GM18867 (cell line): Measurements from ENCODE around the gene RGS5.

Experiments
- ATAC-seq: cut with Tn5 transposase; IDR thresholded peaks from one replicate; pipeline ENCODE4 v1.9.1; 2021; ENCODE audit warnings: mild to moderate bottlenecking, moderate library complexity; ENCODE audit not compliant: unreplicated experiment

Gene RGS5

DNA sequence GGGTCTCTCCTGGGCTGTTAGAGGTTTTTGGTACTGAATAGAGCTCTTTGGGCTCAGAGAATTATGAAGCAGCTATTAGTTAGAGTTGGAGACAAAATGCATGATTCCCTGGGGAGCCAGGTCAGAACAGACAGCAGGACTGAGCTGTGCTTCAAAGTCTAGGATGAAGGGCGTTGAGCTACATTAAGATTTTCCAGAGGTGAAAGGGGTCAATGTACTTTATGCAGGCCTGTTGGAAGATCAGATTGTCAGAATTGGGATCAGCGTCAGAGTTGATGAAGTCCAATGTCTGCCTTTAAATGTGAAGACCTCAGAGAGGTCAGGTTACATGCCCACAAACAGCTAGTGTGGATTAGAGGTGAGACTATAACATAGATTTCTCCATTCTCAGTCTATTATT, 53.8 kb downstream of the RGS5 start:
- ATAC-seq: no peak

DNA sequence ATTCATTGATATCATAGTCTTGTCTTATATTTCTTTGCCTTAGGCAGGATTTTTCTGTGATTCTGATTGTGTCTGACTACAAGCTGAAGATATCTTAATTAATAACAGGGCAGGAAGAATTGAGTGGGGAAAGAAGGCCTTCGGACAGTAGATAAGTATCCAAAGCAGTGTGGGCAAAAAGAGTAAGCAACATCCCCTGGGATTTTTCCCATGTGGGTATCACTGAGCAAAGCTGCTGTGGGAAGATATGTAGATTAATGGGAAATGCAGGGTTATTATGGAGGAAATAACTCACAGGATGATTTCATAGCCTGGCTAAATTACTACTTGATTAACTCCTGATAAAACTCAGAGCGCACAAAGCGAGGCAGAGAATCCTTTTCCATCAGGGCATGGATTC, 55.7 kb downstream of the RGS5 start:
- no peak for ATAC-seq

DNA sequence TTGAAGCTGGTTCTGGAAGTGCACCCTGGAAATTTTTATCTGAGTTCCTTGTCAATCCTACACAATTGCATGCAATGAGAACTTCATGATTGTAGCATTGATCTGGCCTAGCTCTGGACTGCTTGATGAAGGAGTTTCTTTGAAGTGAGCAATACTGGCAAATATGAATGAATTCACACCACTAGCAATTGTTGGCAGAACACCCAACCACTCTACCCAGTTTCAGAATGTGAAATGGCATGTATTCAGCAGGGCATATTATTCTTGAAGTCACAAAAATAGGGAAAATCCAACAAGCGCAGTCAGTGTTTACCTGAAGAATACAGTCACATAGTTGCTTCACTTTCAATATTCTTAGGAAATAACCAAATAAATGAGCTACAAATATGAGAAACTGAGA, 57.3 kb downstream of the RGS5 start:
- no peak for ATAC-seq

DNA sequence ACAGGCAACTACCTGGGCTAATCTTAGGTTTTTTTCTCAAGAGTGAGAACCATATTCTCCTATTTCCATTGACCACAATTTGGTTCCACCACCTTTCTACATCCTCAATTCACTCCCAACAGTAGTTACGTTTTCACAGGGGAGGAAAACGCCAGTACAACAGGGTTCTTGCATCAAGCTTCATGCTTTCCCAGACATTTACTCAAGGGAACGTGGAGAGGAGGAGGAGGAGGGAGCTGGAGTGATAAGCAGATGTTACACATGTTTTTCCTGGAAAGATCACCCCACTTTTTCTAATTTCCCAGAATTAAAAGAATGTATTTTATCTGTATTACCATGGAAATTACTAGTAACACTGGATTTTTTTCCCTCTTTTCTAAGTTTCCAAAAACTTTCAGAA, 58.3 kb downstream of the RGS5 start:
- ATAC-seq: no peak

DNA sequence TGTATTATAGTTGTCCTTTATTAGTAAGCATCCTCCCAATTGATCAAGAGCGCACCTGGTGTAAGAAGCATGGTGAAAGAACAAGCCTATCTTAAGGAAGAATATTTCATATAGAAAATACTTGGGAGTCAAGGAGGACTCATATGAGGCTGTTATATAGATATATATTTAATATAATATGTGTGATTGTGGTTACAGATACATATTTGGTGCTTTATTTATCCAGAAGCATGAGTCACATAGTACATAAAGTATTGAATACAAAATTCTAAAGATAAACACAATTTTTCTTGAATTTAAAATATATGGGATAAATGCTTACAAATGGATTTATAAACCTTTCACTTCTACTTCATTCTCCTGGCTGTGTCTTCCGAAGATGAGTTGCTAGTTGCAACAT, 60.6 kb downstream of the RGS5 start:
- no peak for ATAC-seq

DNA sequence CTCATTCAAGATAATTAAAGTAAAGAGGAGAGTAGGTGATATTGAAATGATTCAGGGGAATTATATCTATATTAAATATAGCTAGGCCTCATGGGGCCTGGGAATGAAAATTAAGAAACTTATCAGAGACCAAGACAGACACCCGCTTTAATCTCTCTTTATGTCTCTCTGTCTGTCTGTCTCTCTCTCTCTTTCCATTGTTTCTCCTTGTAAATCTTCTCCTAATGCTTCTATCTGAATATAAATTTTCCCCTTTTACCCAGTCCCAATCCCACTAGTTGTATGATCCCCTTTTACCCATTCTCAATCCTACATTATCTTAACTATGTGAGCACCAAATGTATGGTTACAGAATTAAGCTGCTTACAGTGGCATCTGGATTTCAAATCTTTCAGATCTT, 61.2 kb downstream of the RGS5 start:
- ATAC-seq: no peak

DNA sequence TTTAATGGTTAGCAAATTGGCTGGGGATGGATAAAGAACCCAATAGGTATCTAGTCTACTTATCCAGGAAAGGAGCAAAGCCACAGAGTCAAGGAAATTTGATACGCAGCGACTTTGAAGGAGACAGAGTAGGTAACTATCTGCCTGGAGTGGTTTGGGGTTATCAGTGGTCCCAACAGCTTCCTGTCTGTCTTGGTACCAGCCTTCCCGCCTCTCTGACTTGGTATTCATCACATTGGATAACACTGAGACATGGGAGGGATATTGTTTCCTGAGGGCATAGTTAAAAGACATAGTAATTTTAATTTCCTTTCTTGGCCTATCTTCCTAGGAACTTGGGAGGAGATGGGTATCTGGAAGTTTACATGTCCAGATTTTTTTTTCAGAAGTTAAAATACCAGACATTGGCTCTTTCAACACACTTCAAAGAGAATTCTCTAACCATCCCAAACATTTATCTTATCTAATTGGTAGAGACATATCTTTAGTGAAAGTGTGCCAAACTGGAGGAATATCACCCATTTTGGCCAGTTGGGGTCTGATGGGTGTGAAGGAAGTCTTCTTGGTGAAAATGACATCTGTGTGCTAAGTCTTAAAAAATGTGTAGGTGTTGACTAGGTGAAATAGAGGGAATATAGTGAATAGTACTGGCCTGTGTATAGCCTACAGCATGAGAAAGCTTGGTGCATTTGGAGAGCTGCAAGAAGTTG, 65.0 kb downstream of the RGS5 start:
- ATAC-seq: no peak

DNA sequence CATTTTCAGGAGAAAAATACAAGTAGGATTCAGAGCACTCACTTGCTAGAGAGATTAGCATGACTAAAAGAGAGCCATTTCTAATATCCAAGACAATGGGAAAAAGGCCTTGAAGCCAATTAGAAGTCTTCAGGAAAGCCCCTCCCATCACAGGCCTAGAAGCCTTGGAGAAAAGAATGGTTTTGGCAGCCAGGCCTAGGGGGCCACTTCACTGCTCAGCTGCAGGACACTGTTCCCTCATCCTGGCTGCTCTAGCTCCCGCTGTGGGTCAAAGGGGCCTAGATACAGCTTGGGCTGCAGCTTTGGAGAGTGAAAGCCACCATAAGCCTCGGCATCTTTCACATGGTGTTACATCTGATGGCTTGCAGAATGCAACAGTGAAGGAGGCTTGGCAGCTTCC, 70.7 kb downstream of the RGS5 start:
- ATAC-seq: no peak

DNA sequence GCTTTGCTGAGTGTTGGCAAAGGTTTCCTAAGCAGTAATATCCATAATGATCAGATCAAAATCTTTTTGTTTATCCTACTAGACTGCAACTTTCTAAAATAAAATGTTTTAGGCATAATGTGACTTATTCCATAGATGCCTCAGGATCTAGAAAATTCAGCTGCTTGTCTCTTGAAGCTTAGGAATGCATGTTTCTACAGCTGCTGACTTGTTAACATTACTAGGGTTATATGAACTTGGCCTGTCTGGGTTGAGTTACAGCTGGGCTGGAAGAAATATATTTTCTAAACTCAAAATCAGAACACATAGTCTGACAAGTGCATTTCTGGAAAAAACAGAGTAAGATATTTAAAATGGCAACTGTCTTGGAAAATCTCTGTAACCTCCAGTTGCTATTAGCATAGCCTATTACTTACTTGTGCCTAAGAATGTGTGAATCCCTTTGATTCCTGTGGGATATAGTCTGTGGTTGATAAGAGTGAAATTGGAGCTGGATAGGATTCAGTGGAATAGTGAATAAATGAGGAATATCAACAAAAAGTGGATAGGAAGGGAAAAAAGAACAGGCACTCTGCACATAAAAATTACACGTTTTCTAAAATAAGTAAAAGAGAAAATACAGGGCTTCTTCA, 72.4 kb downstream of the RGS5 start:
- ATAC-seq: no peak

DNA sequence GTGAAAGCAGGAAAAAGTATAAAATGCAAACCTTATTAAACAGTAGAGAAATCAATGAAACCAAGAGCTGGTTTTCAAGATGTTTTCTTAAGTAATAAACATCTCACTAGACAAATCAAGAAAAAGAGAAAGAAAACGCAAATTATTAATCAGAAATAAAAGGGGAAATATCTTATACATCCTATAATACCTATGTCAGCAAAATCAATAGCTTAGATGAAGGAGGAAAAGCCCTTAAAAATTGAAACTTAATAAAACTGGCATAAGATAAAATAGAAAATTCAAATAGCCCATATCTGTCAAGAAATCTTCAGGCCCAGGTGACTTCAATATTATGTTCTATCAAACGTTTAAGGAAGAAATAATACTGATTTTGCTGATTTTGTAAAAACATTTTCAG, 74.4 kb downstream of the RGS5 start:
- no peak for ATAC-seq

DNA sequence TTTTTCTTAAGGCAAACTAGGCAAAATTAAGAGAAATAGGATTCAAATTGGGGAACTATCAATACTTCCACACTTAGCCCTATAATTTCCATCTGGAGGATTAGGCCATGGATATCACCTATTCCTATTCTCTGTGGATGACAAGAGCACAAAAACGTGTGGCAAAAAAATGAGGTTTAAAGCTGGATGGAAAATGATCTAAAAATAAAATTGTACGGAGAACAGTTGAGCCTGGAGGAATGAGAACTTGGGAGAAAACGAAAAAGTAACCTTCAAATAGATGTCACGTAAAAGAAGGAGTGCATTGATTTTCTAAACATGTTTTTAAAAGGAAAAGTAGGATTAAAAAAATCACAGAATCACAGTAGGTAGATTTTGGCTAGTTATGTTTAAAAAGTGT, 77.9 kb downstream of the RGS5 start:
- no peak for ATAC-seq

DNA sequence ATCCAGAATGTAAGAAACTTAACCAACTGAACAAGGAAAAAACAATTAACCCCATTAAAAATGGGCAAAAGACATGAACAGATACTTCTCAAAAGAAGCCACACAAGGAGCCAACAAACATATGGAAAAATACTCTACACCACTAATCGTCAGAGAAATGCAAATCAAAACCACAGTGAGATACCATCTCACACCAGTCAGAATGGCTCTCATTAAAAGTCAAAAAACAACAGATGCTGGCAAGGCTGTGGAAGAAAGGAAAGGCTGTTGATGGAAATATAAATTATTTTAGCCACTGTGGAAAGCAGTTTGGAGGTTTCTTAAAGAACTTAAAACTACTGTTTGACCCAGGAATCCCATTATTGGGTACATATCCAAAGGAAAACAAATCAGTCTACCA, 82.3 kb downstream of the RGS5 start:
- no peak for ATAC-seq

DNA sequence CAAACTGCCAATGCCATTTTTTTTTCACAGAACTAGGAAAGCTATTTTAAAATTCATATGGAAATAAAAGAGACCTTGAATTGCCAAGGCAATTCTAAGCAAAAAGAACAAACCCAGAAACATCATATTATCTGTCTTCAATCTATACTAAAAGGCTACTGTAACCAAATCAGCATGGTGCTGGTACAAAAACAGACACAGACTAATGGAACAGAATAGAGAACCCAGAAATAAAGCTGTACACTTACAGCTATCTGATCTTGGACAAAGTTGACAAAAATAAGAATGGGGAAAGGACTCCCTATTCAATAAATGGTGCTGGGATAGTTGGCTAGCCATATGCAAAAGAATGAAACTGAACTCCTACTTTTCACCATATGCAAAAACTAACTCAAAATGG, 83.0 kb downstream of the RGS5 start:
- ATAC-seq: no peak

DNA sequence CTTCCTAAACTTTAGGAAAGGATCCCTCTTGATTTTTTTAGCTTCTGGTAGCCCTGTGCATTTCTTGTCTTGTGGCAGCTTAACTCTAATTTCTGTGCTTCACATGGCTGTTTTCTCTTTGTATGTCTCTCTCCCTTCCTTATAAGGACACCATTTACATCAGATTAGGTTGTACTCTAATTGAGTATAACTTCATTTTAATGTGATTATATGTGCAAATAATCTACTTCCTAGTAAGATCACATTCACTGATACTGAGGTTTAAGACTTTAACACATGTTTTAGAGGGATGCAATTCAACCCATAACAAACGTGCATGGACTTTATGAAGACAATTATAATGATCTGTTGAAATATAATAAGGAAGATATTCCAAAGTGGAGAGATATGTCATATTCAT, 86.8 kb downstream of the RGS5 start:
- ATAC-seq: no peak

DNA sequence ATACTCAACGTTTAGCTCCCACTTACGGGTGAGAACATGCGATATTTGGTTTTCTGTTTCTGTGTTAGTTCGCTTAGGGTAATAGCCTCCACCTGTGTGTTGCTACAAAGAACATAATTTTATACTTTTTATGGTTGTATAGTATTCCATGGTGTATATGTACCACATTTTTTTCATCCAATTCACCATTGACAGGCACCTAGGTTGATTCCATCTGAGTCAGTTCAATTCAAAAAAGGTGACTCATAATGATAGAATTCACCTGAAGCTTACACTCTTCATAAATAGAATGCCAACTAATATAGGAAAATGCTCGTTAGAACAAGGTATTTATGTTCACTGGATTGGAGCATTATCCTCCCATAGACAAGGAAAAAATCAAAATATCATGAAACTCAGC, 95.1 kb downstream of the RGS5 start:
- no peak for ATAC-seq

DNA sequence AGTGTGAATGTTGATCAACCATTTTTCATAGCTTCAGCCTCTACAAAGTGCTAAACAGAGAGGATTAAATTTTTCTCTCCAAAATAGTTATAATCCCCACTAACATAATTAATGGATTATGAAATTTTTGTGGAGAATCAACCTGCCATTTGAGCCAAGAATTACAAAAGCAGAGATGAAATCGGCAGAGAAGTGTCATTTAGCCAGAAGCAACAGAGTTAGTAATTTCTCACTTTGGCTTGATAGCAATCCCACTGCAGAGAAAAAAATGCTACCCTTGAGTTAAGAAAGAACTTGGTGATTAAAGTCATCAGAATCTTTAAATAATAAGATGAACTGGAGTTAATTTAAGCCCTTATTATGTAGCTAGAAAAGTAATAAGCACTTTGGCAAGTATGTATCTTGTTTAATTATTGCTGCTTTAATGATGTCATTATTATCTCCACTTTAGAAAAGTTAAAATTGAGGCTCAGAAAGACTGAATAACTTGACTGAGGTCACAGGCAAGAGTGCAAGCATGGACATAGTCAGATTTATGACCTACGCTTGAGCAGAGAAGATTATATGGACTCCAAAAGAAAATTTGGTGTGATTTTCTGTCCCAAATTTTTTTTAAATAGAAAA, 96.2 kb downstream of the RGS5 start:
- ATAC-seq: no peak

DNA sequence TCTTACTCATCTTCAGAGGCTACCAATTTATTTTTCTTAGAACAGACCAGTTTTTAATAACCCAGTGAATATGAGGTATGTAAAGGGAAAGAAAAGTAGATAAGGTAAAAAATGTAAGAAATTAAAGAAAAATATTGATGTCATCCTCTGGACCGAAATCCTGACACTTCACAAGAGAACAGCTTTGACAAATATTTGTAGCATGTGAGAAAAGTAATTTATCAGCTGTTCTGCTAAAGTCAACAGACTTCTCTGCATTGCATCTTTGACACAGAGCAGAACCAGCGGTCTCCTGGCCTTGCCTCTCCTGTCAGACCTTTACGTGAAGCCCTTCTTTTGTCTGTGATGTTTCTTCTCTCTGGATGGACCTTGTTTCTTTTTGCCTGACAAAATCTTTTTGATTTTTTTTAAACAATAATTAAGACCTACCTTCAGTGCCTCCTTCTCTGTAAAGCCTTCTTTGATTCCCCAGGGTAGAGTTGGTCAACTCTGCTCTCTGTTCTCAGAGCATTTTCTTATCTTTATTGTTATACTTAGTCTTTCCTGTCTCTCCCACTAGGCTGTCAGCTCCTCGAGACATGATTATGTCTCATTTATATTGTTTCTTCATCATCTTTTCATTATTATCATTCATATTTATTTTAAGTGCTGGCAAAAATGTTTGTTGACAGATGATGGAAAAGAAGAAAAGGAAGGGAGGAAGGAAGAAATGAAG, 98.2 kb downstream of the RGS5 start:
- ATAC-seq: no peak

DNA sequence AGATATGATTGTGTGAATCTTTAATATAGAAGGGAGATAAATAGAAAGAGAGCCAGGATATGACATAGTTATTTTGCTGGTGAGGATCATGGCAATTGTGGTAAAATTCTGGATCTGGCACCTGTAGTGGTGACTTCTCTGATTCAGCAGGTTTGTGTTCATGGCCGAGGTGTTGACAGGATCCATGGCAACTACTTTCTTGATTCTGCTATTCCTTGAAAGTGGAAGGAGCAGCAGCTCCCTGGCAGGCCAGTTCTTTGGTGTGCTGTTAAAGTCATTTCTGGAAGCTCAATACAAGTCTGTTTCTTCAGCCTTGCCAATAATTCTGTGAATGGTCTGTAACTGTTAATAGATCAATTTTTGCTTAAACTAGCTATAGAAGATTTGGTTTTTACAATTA, 100.1 kb downstream of the RGS5 start:
- no peak for ATAC-seq

DNA sequence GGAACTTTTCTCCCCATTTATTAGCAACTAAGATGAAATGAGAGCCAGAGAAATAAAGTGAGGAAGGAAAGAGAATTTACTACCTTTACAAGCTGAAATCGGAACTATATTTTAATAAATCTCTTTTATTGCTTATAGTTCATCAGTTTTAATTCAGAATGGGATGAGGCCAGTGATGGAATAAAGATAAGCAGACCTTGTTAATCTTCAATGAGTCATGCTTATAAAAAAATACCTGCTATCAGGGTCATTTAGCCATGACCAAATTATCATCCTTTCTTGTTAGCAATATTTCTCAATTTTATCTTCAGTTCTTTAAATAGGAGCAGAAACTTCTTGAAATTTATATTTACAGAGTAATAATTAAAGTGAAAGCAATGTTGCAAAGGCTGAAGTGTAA, 107.5 kb downstream of the RGS5 start:
- no peak for ATAC-seq

DNA sequence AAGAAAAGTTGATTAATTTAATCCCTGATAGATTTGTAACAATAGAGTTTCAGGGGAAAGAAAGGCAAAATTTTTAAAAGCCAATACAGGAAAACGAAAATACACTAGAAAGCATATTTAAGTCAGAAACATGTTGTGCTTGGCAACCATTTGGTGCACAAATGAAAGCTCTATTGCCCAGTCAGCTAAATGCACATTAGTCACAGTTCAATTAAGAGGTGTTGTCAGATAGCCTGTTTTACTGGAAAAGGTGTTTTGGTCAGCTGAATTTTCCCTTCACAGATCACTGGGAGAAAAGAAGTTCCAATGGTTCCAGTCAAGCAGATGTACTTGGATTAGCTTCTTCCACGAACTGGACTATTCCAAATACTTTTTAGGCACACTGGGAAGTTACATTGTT, 108.1 kb downstream of the RGS5 start:
- ATAC-seq: no peak

DNA sequence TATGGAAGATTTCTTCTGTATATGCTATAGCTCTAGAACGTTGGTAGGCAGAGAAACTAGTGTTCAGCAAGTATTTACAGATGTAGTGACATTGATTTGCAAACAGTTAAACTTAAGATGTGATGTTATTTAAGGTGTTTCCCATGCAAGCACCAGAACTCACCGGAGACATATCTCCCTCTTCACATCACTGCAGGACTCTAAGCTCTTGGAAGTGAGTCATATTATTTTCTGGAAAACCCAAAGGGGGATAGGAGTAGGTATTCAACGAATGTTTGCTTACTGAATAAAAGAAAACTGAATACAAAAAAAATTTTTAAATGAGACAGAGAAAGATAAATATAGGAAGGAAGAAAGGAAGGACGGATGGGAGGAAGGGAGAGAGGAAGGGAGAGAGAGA, 108.5 kb downstream of the RGS5 start:
- no peak for ATAC-seq

DNA sequence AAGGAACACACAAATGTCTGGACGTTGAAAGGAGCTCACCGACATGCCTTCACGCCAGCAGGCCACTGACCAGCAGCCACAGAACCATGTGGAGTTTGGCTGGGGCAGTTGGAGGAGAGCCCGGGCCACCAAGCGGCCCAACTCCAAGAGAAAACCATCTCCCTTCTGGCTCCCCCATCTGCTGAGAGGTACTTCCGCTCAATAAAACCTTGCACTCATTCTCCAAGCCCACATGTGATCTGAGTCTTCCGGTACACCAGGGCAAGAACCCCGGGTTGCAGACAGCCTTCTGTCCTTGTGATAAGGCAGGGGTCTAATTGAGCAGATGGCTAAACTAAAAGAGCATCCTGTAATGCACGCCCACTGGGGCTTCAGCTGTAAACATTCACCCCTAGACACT, 109.1 kb downstream of the RGS5 start:
- ATAC-seq: no peak
